ENCODE measurements around the gene ALPL.

The ALPL gene

GRCh38 chr1:21607549-21608529 lies 98.6 kb downstream of the ALPL start:
- Histone ChIP-seq H3K4me1 (ENCODE audit: control extremely low read depth in 1 of 4, control insufficient read depth in 4 of 4, insufficient read depth in 4 of 4, low read length in 3 of 4) (peaks cover 0 to 7% (median 4%) of the 10 kb centered on the region in 4 experiments), H3K36me3 (ENCODE audit: control insufficient read depth in 4 of 4, insufficient read depth in 4 of 4, low read length in 3 of 4) (no peaks in the 10 kb centered on the region), H3K27me3 (replicated peaks in 2 of 5; ENCODE audit: control insufficient read depth in 4 of 5, insufficient read depth in 5 of 5, low read length in 4 of 5) (peaks cover 0 to 17% (median 6%) of the 10 kb centered on the region in 5 experiments), H3K9me3 (ENCODE audit: control extremely low read depth in 1 of 5, control insufficient read depth in 4 of 5, insufficient read depth in 2 of 5, low read depth in 1 of 5, low read length in 4 of 5) (no peaks in the 10 kb centered on the region), H3K4me3 (ENCODE audit: control insufficient read depth in 1 of 7, extremely low read depth in 1 of 7, insufficient read depth in 4 of 7, low read depth in 2 of 7, low read length in 6 of 7) (peak overlapping the region in 2 of 7 experiments; percentile 26 to 38), H3K27ac (ENCODE audit: insufficient read depth in 1 of 2, low read depth in 1 of 2, low read length in 2 of 2, poor library complexity in 1 of 2, severe bottlenecking in 2 of 2) (peak overlapping the region in 1 of 2 experiments; percentile 58)
- ChIA-PET POLR2A (no interaction called here), CTCF (no interaction called here)
- 30% methylated on average over 22 of the region's 37 CpGs for WGBS (ENCODE audit: insufficient coverage)
- DNase-seq, result peak; percentile 74 to 81 (median 79)

GRCh38 chr1:21608798-21609197 lies 99.6 kb downstream of the ALPL start:
- no peak for DNase-seq
- peak overlapping the region in 1 of 2 experiments; percentile 61 for H3K27ac ChIP-seq (ENCODE audit: insufficient read depth in 1 of 2, low read depth in 1 of 2, low read length in 2 of 2, poor library complexity in 1 of 2, severe bottlenecking in 2 of 2)
- no peaks in the 10 kb centered on the region for H3K36me3 ChIP-seq (ENCODE audit: control insufficient read depth in 4 of 4, insufficient read depth in 4 of 4, low read length in 3 of 4)
- H3K27me3 ChIP-seq (replicated peaks in 2 of 5; ENCODE audit: control insufficient read depth in 4 of 5, insufficient read depth in 5 of 5, low read length in 4 of 5), result peaks cover 0 to 17% (median 6%) of the 10 kb centered on the region in 5 experiments
- 100% methylated on average over 4 of the region's 4 CpGs for WGBS (ENCODE audit: insufficient coverage)
- POLR2A ChIA-PET, result interaction anchor here (0.7 kb wide), 1 partner anchor 727 kb away, joined by 3 read pairs; no protein-coding TSS in a partner anchor
- no peak overlapping the region for H3K4me3 ChIP-seq (ENCODE audit: control insufficient read depth in 1 of 7, extremely low read depth in 1 of 7, insufficient read depth in 4 of 7, low read depth in 2 of 7, low read length in 6 of 7)
- CTCF ChIA-PET, result no interaction called here
- H3K4me1 ChIP-seq (ENCODE audit: control extremely low read depth in 1 of 4, control insufficient read depth in 4 of 4, insufficient read depth in 4 of 4, low read length in 3 of 4), result peaks cover 0 to 7% (median 4%) of the 10 kb centered on the region in 4 experiments
- no peaks in the 10 kb centered on the region for H3K9me3 ChIP-seq (ENCODE audit: control extremely low read depth in 1 of 5, control insufficient read depth in 4 of 5, insufficient read depth in 2 of 5, low read depth in 1 of 5, low read length in 4 of 5)

GRCh38 chr1:21610027-21610426 lies 100.8 kb downstream of the ALPL start:
- peaks cover 0 to 17% (median 6%) of the 10 kb centered on the region in 5 experiments for H3K27me3 ChIP-seq (replicated peaks in 2 of 5; ENCODE audit: control insufficient read depth in 4 of 5, insufficient read depth in 5 of 5, low read length in 4 of 5)
- H3K9me3 ChIP-seq (ENCODE audit: control extremely low read depth in 1 of 5, control insufficient read depth in 4 of 5, insufficient read depth in 2 of 5, low read depth in 1 of 5, low read length in 4 of 5), result no peaks in the 10 kb centered on the region
- peaks cover 0 to 7% (median 4%) of the 10 kb centered on the region in 4 experiments for H3K4me1 ChIP-seq (ENCODE audit: control extremely low read depth in 1 of 4, control insufficient read depth in 4 of 4, insufficient read depth in 4 of 4, low read length in 3 of 4)
- no peak overlapping the region for H3K4me3 ChIP-seq (ENCODE audit: control insufficient read depth in 1 of 7, extremely low read depth in 1 of 7, insufficient read depth in 4 of 7, low read depth in 2 of 7, low read length in 6 of 7)
- no peaks in the 10 kb centered on the region for H3K36me3 ChIP-seq (ENCODE audit: control insufficient read depth in 4 of 4, insufficient read depth in 4 of 4, low read length in 3 of 4)
- no peak for DNase-seq
- CTCF ChIA-PET, result no interaction called here
- H3K27ac ChIP-seq (ENCODE audit: insufficient read depth in 1 of 2, low read depth in 1 of 2, low read length in 2 of 2, poor library complexity in 1 of 2, severe bottlenecking in 2 of 2), result no peak overlapping the region
- WGBS (ENCODE audit: insufficient coverage), result 42% methylated on average over 10 of the region's 16 CpGs
- POLR2A ChIA-PET, result no interaction called here

GRCh38 chr1:21610989-21611785 lies 102.0 kb downstream of the ALPL start:
- Histone ChIP-seq H3K4me3 (ENCODE audit: control insufficient read depth in 1 of 7, extremely low read depth in 1 of 7, insufficient read depth in 4 of 7, low read depth in 2 of 7, low read length in 6 of 7) (no peak overlapping the region), H3K4me1 (ENCODE audit: control extremely low read depth in 1 of 4, control insufficient read depth in 4 of 4, insufficient read depth in 4 of 4, low read length in 3 of 4) (peaks cover 0 to 7% (median 4%) of the 10 kb centered on the region in 4 experiments), H3K9me3 (ENCODE audit: control extremely low read depth in 1 of 5, control insufficient read depth in 4 of 5, insufficient read depth in 2 of 5, low read depth in 1 of 5, low read length in 4 of 5) (no peaks in the 10 kb centered on the region), H3K27ac (ENCODE audit: insufficient read depth in 1 of 2, low read depth in 1 of 2, low read length in 2 of 2, poor library complexity in 1 of 2, severe bottlenecking in 2 of 2) (no peak overlapping the region), H3K36me3 (ENCODE audit: control insufficient read depth in 4 of 4, insufficient read depth in 4 of 4, low read length in 3 of 4) (no peaks in the 10 kb centered on the region), H3K27me3 (replicated peaks in 2 of 5; ENCODE audit: control insufficient read depth in 4 of 5, insufficient read depth in 5 of 5, low read length in 4 of 5) (peaks cover 0 to 17% (median 6%) of the 10 kb centered on the region in 5 experiments)
- 97% methylated on average over 21 of the region's 21 CpGs for WGBS (ENCODE audit: insufficient coverage)
- no peak for DNase-seq
- ChIA-PET CTCF (no interaction called here), POLR2A (no interaction called here)

GRCh38 chr1:21612057-21612456 lies 102.8 kb downstream of the ALPL start:
- ChIA-PET CTCF (no interaction called here), POLR2A (interaction anchor here (0.6 kb wide), 1 partner anchor 120 kb away, joined by 3 read pairs; no protein-coding TSS in a partner anchor)
- Histone ChIP-seq H3K4me3 (ENCODE audit: control insufficient read depth in 1 of 7, extremely low read depth in 1 of 7, insufficient read depth in 4 of 7, low read depth in 2 of 7, low read length in 6 of 7) (no peak overlapping the region), H3K4me1 (ENCODE audit: control extremely low read depth in 1 of 4, control insufficient read depth in 4 of 4, insufficient read depth in 4 of 4, low read length in 3 of 4) (peaks cover 0 to 7% (median 4%) of the 10 kb centered on the region in 4 experiments), H3K27ac (ENCODE audit: insufficient read depth in 1 of 2, low read depth in 1 of 2, low read length in 2 of 2, poor library complexity in 1 of 2, severe bottlenecking in 2 of 2) (no peak overlapping the region), H3K36me3 (ENCODE audit: control insufficient read depth in 4 of 4, insufficient read depth in 4 of 4, low read length in 3 of 4) (no peaks in the 10 kb centered on the region), H3K27me3 (replicated peaks in 2 of 5; ENCODE audit: control insufficient read depth in 4 of 5, insufficient read depth in 5 of 5, low read length in 4 of 5) (peaks cover 0 to 17% (median 6%) of the 10 kb centered on the region in 5 experiments), H3K9me3 (ENCODE audit: control extremely low read depth in 1 of 5, control insufficient read depth in 4 of 5, insufficient read depth in 2 of 5, low read depth in 1 of 5, low read length in 4 of 5) (no peaks in the 10 kb centered on the region)
- DNase-seq, result no peak
- 96% methylated on average over 13 of the region's 13 CpGs for WGBS (ENCODE audit: insufficient coverage)

- no peak for DNase-seq
- no peaks in the 10 kb centered on the region for H3K9me3 ChIP-seq (ENCODE audit: control extremely low read depth in 1 of 5, control insufficient read depth in 4 of 5, insufficient read depth in 2 of 5, low read depth in 1 of 5, low read length in 4 of 5)
- CTCF ChIA-PET, result no interaction called here
- no peak overlapping the region for H3K27ac ChIP-seq (ENCODE audit: insufficient read depth in 1 of 2, low read depth in 1 of 2, low read length in 2 of 2, poor library complexity in 1 of 2, severe bottlenecking in 2 of 2)
- H3K4me3 ChIP-seq (ENCODE audit: control insufficient read depth in 1 of 7, extremely low read depth in 1 of 7, insufficient read depth in 4 of 7, low read depth in 2 of 7, low read length in 6 of 7), result no peak overlapping the region
- 94% methylated on average over 18 of the region's 19 CpGs for WGBS (ENCODE audit: insufficient coverage)
- H3K36me3 ChIP-seq (ENCODE audit: control insufficient read depth in 4 of 4, insufficient read depth in 4 of 4, low read length in 3 of 4), result no peaks in the 10 kb centered on the region
- H3K27me3 ChIP-seq (replicated peaks in 2 of 5; ENCODE audit: control insufficient read depth in 4 of 5, insufficient read depth in 5 of 5, low read length in 4 of 5), result peaks cover 0 to 10% (median 4%) of the 10 kb centered on the region in 5 experiments
- H3K4me1 ChIP-seq (ENCODE audit: control extremely low read depth in 1 of 4, control insufficient read depth in 4 of 4, insufficient read depth in 4 of 4, low read length in 3 of 4), result no peaks in the 10 kb centered on the region
- POLR2A ChIA-PET, result no interaction called here
Measured at GRCh38 chr1:21613072-21613867, 104.0 kb downstream of the ALPL start.

Data from common myeloid progenitor, CD34-positive (primary cell).